ENCODE data around the gene FBXL7. TPM values are rescaled to one million over a fixed set of nuclear protein-coding genes. Genes with fewer than 3 reads are reported as not detected.

FBXL7 gene
- total and polyA plus RNA-seq, 2 donors (not counting 3 experiments of a cell fraction or from before 2014, with no cell fraction given) = 23.5 to 32.2 TPM

GRCh38 chr5:15528476-15528875 lies 28.5 kb downstream of the FBXL7 start:
- POLR2A ChIA-PET = no interaction called here
- Histone ChIP-seq H3K27me3 (ENCODE audit: control insufficient read depth in 2 of 2, insufficient read depth in 2 of 2, low read length in 2 of 2) (no peaks in the 10 kb centered on the region), H3K4me3 (replicated peaks in 1 of 3; ENCODE audit: insufficient read depth in 1 of 3, low read depth in 1 of 3, low read length in 3 of 3) (no peak overlapping the region), H3K79me2 (ENCODE audit: control insufficient read depth, insufficient read depth, low read length) (peaks cover 14% of the 10 kb centered on the region), H3K4me2 (ENCODE audit: insufficient read depth, low read length) (no peak overlapping the region), H3K36me3 (ENCODE audit: control insufficient read depth in 2 of 2, extremely low read depth in 1 of 2, insufficient read depth in 2 of 2, low read length in 2 of 2) (no peaks in the 10 kb centered on the region), H3K4me1 (ENCODE audit: control insufficient read depth, extremely low read depth, insufficient read depth, low read length) (no peaks in the 10 kb centered on the region), H4K20me1 (replicated peaks; ENCODE audit: control insufficient read depth, extremely low read depth, insufficient read depth, low read length) (peaks cover 3% of the 10 kb centered on the region), H3K9ac (replicated peaks; ENCODE audit: extremely low read depth, insufficient read depth, low read length) (no peak overlapping the region), H3K27ac (ENCODE audit: insufficient read depth, low read depth, low read length) (no peak overlapping the region), H3K9me1 (replicated peaks; ENCODE audit: control insufficient read depth, extremely low read depth, insufficient read depth, low read length) (no peaks in the 10 kb centered on the region), H2AFZ (ENCODE audit: low read depth, low read length) (no peak overlapping the region), H3K9me3 (replicated peaks; ENCODE audit: control insufficient read depth, insufficient read depth, low read length) (no peaks in the 10 kb centered on the region)
- CTCF ChIA-PET = interaction anchor here (1.0 kb wide), 1 partner anchor 239 kb away, joined by 3 read pairs; no protein-coding TSS in a partner anchor
- FAIRE-seq = no peak
- dilution Hi-C loops (cut with MboI; ENCODE audit: extremely low pct_ligation_motif_present, low sequenced_read_pairs) = no loop called here
- DNase-seq (ENCODE audit: low read depth, low spot score) = no peak
- intact Hi-C loops (cut with micrococcal nuclease) = no loop called here
- no peak for TF ChIP-seq EZH2 (IDR thresholded peaks at IDR 0.05; ENCODE audit: borderline replicate concordance, low read depth, low read length, severe bottlenecking)
- TF ChIP-seq FOS (IDR thresholded peaks at IDR 0.05; ENCODE audit: borderline replicate concordance, insufficient read depth, low read length) = no peak
- no peak for TF ChIP-seq MYC (IDR thresholded peaks at IDR 0.05; ENCODE audit: low read depth, low read length)
- TF ChIP-seq JUN (IDR thresholded peaks at IDR 0.05; ENCODE audit: borderline replicate concordance, insufficient read depth, insufficient read length, low read depth) = no peak
- no TSS peak for BruUV-seq (replicated peaks)

DNA sequence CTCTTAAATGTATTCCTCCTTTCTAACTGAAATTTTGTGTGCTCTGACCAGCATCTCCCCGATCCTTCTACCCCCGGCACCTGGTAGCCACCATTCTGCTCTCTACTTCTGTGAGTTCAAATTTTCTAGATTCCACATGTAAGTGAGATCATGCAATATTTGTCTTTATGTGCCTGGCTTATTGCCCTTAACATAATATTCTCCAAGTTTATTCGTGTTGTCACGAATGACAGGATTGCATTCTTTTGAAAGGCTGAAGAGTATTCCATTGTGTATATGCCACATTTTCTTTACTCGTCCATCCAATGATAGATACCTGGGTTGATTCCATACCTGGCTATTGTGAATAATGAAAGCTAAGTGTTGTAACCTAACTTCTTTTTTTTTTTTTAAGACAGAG lies 29.0 kb downstream of the FBXL7 start:
- no peak overlapping the region for H3K27ac ChIP-seq (ENCODE audit: insufficient read depth, low read depth, low read length)
- H3K9me1 ChIP-seq (replicated peaks; ENCODE audit: control insufficient read depth, extremely low read depth, insufficient read depth, low read length) = no peaks in the 10 kb centered on the region
- H3K9ac ChIP-seq (replicated peaks; ENCODE audit: extremely low read depth, insufficient read depth, low read length) = no peak overlapping the region
- H3K4me3 ChIP-seq (replicated peaks in 1 of 3; ENCODE audit: insufficient read depth in 1 of 3, low read depth in 1 of 3, low read length in 3 of 3) = no peak overlapping the region
- peaks cover 14% of the 10 kb centered on the region for H3K79me2 ChIP-seq (ENCODE audit: control insufficient read depth, insufficient read depth, low read length)
- POLR2A ChIA-PET = no interaction called here
- TF ChIP-seq EZH2 (IDR thresholded peaks at IDR 0.05; ENCODE audit: borderline replicate concordance, low read depth, low read length, severe bottlenecking) = no peak
- no peak for TF ChIP-seq MAX (IDR thresholded peaks at IDR 0.05; ENCODE audit: insufficient read depth, insufficient read length)
- TF ChIP-seq, protein P1, sequence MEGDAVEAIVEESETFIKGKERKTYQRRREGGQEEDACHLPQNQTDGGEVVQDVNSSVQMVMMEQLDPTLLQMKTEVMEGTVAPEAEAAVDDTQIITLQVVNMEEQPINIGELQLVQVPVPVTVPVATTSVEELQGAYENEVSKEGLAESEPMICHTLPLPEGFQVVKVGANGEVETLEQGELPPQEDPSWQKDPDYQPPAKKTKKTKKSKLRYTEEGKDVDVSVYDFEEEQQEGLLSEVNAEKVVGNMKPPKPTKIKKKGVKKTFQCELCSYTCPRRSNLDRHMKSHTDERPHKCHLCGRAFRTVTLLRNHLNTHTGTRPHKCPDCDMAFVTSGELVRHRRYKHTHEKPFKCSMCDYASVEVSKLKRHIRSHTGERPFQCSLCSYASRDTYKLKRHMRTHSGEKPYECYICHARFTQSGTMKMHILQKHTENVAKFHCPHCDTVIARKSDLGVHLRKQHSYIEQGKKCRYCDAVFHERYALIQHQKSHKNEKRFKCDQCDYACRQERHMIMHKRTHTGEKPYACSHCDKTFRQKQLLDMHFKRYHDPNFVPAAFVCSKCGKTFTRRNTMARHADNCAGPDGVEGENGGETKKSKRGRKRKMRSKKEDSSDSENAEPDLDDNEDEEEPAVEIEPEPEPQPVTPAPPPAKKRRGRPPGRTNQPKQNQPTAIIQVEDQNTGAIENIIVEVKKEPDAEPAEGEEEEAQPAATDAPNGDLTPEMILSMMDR (IDR thresholded peaks at IDR 0.05; ENCODE audit: extremely low read depth in 1 of 2, insufficient read depth in 1 of 2, low read depth in 1 of 2, low read length in 2 of 2) = no peak
- TF ChIP-seq MYC (IDR thresholded peaks at IDR 0.05; ENCODE audit: low read depth, low read length) = no peak
- TF ChIP-seq POLR2A (IDR thresholded peaks at IDR 0.05; ENCODE audit: low read depth, low read length) = no peak
- TF ChIP-seq POLR2AphosphoS5 (IDR thresholded peaks at IDR 0.05; ENCODE audit: insufficient read depth, low read depth, low read length) = no peak
- no peak for TF ChIP-seq FOS (IDR thresholded peaks at IDR 0.05; ENCODE audit: borderline replicate concordance, insufficient read depth, low read length)
- no peak for TF ChIP-seq GATA2 (IDR thresholded peaks at IDR 0.05; ENCODE audit: insufficient read depth, insufficient read length, low read depth, low read length)
- no peak for TF ChIP-seq JUN (IDR thresholded peaks at IDR 0.05; ENCODE audit: borderline replicate concordance, insufficient read depth, insufficient read length, low read depth)
- H3K27me3 ChIP-seq (ENCODE audit: control insufficient read depth in 2 of 2, insufficient read depth in 2 of 2, low read length in 2 of 2) = no peaks in the 10 kb centered on the region
- H3K4me2 ChIP-seq (ENCODE audit: insufficient read depth, low read length) = no peak overlapping the region
- H3K4me1 ChIP-seq (ENCODE audit: control insufficient read depth, extremely low read depth, insufficient read depth, low read length) = no peaks in the 10 kb centered on the region
- H2AFZ ChIP-seq (ENCODE audit: low read depth, low read length) = no peak overlapping the region
- no TSS peak for BruUV-seq (replicated peaks)
- intact Hi-C loops (cut with micrococcal nuclease) = no loop called here
- FAIRE-seq (no peak), DNase-seq (ENCODE audit: low read depth, low spot score) (no peak)
- CTCF ChIA-PET = interaction anchor here (1.0 kb wide), 1 partner anchor 240 kb away, joined by 3 read pairs; no protein-coding TSS in a partner anchor
- dilution Hi-C loops (cut with MboI; ENCODE audit: extremely low pct_ligation_motif_present, low sequenced_read_pairs) = no loop called here
- peaks cover 3% of the 10 kb centered on the region for H4K20me1 ChIP-seq (replicated peaks; ENCODE audit: control insufficient read depth, extremely low read depth, insufficient read depth, low read length)
- H3K9me3 ChIP-seq (replicated peaks; ENCODE audit: control insufficient read depth, insufficient read depth, low read length) = no peaks in the 10 kb centered on the region
- H3K36me3 ChIP-seq (ENCODE audit: control insufficient read depth in 2 of 2, extremely low read depth in 1 of 2, insufficient read depth in 2 of 2, low read length in 2 of 2) = no peaks in the 10 kb centered on the region

Measured in endothelial cell of umbilical vein (primary cell).